Left lung (tissue), 10 donors: ENCODE measurements around the gene UQCR10. TPM values are rescaled to one million over a fixed set of nuclear protein-coding genes. Genes with fewer than 3 reads are reported as not detected.

Experiments used
- ATAC-seq: fragments of 200-7000 bp; cut with Tn5 transposase; one replicate; pipeline ENCODE4 v1.9.1; 2020; ENCODE audit warnings: moderate library complexity
- DNase-seq, 4 donors: peaks; one replicate each; pipeline ENCODE4 v3.0.0-alpha.2; 2013 to 2020
- H3K27ac ChIP-seq, 2 donors: fragments of 200-600 bp; sonication (generic) in 1 of 2; one replicate each; pipeline versions ENCODE4 v1.5.0 to v1.8.0; 2020 to 2021
- H3K27me3 ChIP-seq, 2 donors: fragments of 200-600 bp; sonication (generic) in 1 of 2; one replicate each; pipeline versions ENCODE4 v1.5.0 to v1.8.0; 2020 to 2021
- H3K36me3 ChIP-seq, 2 donors: fragments of 200-600 bp; sonication (generic) in 1 of 2; one replicate each; pipeline versions ENCODE4 v1.5.0 to v1.8.0; 2020 to 2021
- H3K4me1 ChIP-seq, 2 donors: fragments of 200-600 bp; one replicate each; pipeline ENCODE4 v1.8.0; 2021
- H3K4me3 ChIP-seq, 2 donors: fragments of 200-600 bp; sonication (generic) in 1 of 2; one replicate each; pipeline versions ENCODE4 v1.5.0 to v1.8.0; 2020 to 2021; ENCODE audit warnings: mild to moderate bottlenecking in 1 of 2
- H3K9me3 ChIP-seq, 2 donors: fragments of 200-600 bp; sonication (generic) in 1 of 2; one replicate each; pipeline versions ENCODE4 v1.5.0 to v1.8.0; 2020 to 2021
- CTCF ChIP-seq, 2 donors: fragments of 200-600 bp; sonication (generic) in 1 of 2; IDR thresholded peaks; one replicate each; pipeline versions ENCODE4 v1.5.0 to v1.8.0; 2021; ENCODE audit warnings: antibody characterized with exemption in 2 of 2
- intact Hi-C, 2 donors: fragments of 100-400 bp; cut with DNase I; formaldehyde crosslinking; loops; one replicate each; pipeline versions ENCODE4 v1.11.2 to v1.14.2; 2022
- polyA plus RNA-seq, 6 donors: library from polyadenylated mRNA; unstranded; fragments of 120-200 nt; gene quantifications; one replicate each; pipeline ENCODE4 v1.2.1, GENCODE V29; 2013; ENCODE audit not compliant: insufficient read length in 6 of 6
- total RNA-seq, 2 donors: library from RNA; stranded (reverse); fragmentation: NEBNext Ultra II Directional; extraction: Animal tissue kit (Norgen Biotek cat#: 25700); gene quantifications; one replicate each; pipeline ENCODE4 v1.2.1, GENCODE V29; 2021
- donor health status: DM: no; HTN: yes; CAD: no.
- donor health status: DM: no; HTN: no; CAD: no.

Gene UQCR10
- total and polyA plus RNA-seq, 8 donors: 77.4 to 154 (median 116) TPM

GRCh38 chr22:29723766-29724165, 43.4 kb upstream of the UQCR10 start:
- ATAC-seq (no peak), DNase-seq (no peak)
- peaks cover 24 to 67% of the 10 kb centered on the region in 2 donors for H3K27me3 ChIP-seq
- no peak overlapping the region for H3K27ac ChIP-seq
- H3K4me3 ChIP-seq: no peak overlapping the region
- TF ChIP-seq CTCF (IDR thresholded peaks at IDR 0.05): no peak
- no peaks in the 10 kb centered on the region for H3K9me3 ChIP-seq
- H3K4me1 ChIP-seq: peaks cover 0 to 9% of the 10 kb centered on the region in 2 donors
- no peaks in the 10 kb centered on the region for H3K36me3 ChIP-seq
- intact Hi-C loops: no loop called here

GRCh38 chr22:29724843-29725242, 42.3 kb upstream of the UQCR10 start:
- ATAC-seq (no peak), DNase-seq (no peak)
- Histone ChIP-seq H3K27ac (no peak overlapping the region), H3K9me3 (no peaks in the 10 kb centered on the region), H3K36me3 (peaks cover 0 to 7% of the 10 kb centered on the region in 2 donors), H3K4me3 (no peak overlapping the region), H3K27me3 (peaks cover 15 to 57% of the 10 kb centered on the region in 2 donors), H3K4me1 (peaks cover 0 to 9% of the 10 kb centered on the region in 2 donors)
- intact Hi-C loops: no loop called here
- no peak for TF ChIP-seq CTCF (IDR thresholded peaks at IDR 0.05)

GRCh38 chr22:29726106-29726505, 41.1 kb upstream of the UQCR10 start:
- intact Hi-C loops: no loop called here
- Histone ChIP-seq H3K9me3 (no peaks in the 10 kb centered on the region), H3K4me1 (no peaks in the 10 kb centered on the region), H3K27me3 (peaks cover 6 to 46% of the 10 kb centered on the region in 2 donors), H3K36me3 (peaks cover 0 to 20% of the 10 kb centered on the region in 2 donors), H3K27ac (no peak overlapping the region), H3K4me3 (no peak overlapping the region)
- ATAC-seq (no peak), DNase-seq (no peak)
- no peak for TF ChIP-seq CTCF (IDR thresholded peaks at IDR 0.05)

GRCh38 chr22:29726512-29727130, 40.5 kb upstream of the UQCR10 start:
- no peaks in the 10 kb centered on the region for H3K4me1 ChIP-seq
- no peak overlapping the region for H3K4me3 ChIP-seq
- no peak for TF ChIP-seq CTCF (IDR thresholded peaks at IDR 0.05)
- no peak for ATAC-seq
- H3K27me3 ChIP-seq: peaks cover under 1 to 41% of the 10 kb centered on the region in 2 donors
- no peak overlapping the region for H3K27ac ChIP-seq
- intact Hi-C loops: no loop called here
- H3K36me3 ChIP-seq: peaks cover 0 to 24% of the 10 kb centered on the region in 2 donors
- DNase-seq: no peak
- H3K9me3 ChIP-seq: no peaks in the 10 kb centered on the region

GRCh38 chr22:29727131-29727523, 40.0 kb upstream of the UQCR10 start:
- Histone ChIP-seq H3K4me1 (no peaks in the 10 kb centered on the region), H3K27ac (no peak overlapping the region), H3K4me3 (no peak overlapping the region), H3K27me3 (peaks cover 0 to 35% of the 10 kb centered on the region in 2 donors), H3K36me3 (peaks cover 0 to 27% of the 10 kb centered on the region in 2 donors), H3K9me3 (no peaks in the 10 kb centered on the region)
- DNase-seq: peak in 1 of 4 donors; percentile 16
- TF ChIP-seq CTCF (IDR thresholded peaks at IDR 0.05): peak; percentile 16 to 28
- ATAC-seq: peak; percentile 65
- intact Hi-C loops: no loop called here
